ENCODE data around the gene PSMD13. TPM values are rescaled to one million over a fixed set of nuclear protein-coding genes. Genes with fewer than 3 reads are reported as not detected.
"Not testable (repeated sequence)": the region's sequence is repeated elsewhere in the genome, so short reads cannot be mapped to it uniquely, and the experiment has no call there.

Gene PSMD13
- total RNA-seq, 1 experiment from 2014 or later, result 179 TPM

DNA sequence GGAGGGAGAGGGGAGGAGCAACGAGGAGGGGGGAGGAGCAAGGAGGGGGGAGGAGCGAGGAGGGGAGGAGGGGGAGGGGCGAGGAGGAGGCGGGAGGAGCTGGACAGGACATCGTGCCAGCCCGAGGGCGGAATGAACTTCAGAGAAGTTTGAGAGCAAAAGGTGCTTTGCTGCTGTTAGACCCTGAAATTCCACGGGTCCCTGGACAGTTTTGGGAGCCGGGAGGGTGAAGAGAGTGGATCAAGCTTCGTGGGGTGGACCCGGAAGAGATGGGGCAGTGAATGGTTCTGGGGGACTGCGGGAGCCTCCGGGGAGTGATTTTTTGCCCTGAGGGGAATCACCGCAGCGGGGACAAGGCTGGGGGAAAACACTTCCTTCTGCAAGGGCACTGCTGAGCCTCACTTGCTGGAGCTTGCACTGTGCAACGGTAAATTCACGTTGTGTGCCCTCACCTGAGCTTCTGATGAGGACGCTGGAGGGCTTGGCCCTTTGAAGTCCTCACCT is 30.8 kb downstream of the PSMD13 start:
- H3K27ac ChIP-seq (ENCODE audit: low read depth, low read length), result peak overlapping the region; percentile 31; the same call in 1 of the 2 replicates
- H2AFZ ChIP-seq (ENCODE audit: low read depth, low read length, poor library complexity, severe bottlenecking), result peak overlapping the region; percentile 61
- POLR2A ChIA-PET, result no interaction called here
- ATAC-seq (peak; percentile 65), DNase-seq (ENCODE audit: low read depth, low spot score) (no peak)
- H4K20me1 ChIP-seq (ENCODE audit: insufficient read depth), result no peaks in the 10 kb centered on the region
- peak overlapping the region; percentile 25; the same call in 1 of the 2 replicates for H3K4me2 ChIP-seq (ENCODE audit: low read length)
- no peaks in the 10 kb centered on the region for H3K79me2 ChIP-seq (ENCODE audit: insufficient read depth, low read length)
- H3K9me3 ChIP-seq (ENCODE audit: control insufficient read depth in 1 of 2, insufficient read depth in 1 of 2, low read depth in 1 of 2, low read length in 2 of 2), result no peaks in the 10 kb centered on the region
- CTCF ChIA-PET, result interaction anchor here (1.1 kb wide), 1 partner anchor 17 kb away, joined by 3 read pairs; no protein-coding TSS in a partner anchor
- RAD21 ChIA-PET (ENCODE audit: low non-redundant PET in 1 of 2, low total read pairs in 2 of 2, uncharacterized antibody in 2 of 2, unreplicated experiment in 2 of 2), result interaction anchor here in 1 of 2 experiments (0.6 kb wide), 1 partner anchor 17 kb away, joined by 9 read pairs; no protein-coding TSS in a partner anchor
- BruUV-seq (replicated peaks), result no TSS peak
- H3K9ac ChIP-seq (ENCODE audit: low read length), result no peak overlapping the region
- TF ChIP-seq SIN3A (IDR thresholded peaks at IDR 0.05; ENCODE audit: low read depth) (no peak), CBX3 (IDR thresholded peaks at IDR 0.05; ENCODE audit: low read depth) (no peak), SP1 (IDR thresholded peaks at IDR 0.05; ENCODE audit: low read depth) (no peak)
- TF ChIP-seq, protein P1, sequence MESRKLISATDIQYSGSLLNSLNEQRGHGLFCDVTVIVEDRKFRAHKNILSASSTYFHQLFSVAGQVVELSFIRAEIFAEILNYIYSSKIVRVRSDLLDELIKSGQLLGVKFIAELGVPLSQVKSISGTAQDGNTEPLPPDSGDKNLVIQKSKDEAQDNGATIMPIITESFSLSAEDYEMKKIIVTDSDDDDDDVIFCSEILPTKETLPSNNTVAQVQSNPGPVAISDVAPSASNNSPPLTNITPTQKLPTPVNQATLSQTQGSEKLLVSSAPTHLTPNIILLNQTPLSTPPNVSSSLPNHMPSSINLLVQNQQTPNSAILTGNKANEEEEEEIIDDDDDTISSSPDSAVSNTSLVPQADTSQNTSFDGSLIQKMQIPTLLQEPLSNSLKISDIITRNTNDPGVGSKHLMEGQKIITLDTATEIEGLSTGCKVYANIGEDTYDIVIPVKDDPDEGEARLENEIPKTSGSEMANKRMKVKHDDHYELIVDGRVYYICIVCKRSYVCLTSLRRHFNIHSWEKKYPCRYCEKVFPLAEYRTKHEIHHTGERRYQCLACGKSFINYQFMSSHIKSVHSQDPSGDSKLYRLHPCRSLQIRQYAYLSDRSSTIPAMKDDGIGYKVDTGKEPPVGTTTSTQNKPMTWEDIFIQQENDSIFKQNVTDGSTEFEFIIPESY (IDR thresholded peaks at IDR 0.05; ENCODE audit: extremely low read depth, insufficient replicate concordance, low read length), result no peak
- no peaks in the 10 kb centered on the region for H3K9me2 ChIP-seq (ENCODE audit: insufficient read depth)
- peaks cover 8 to 12% of the 10 kb centered on the region in 2 experiments for H3K4me1 ChIP-seq (ENCODE audit: control insufficient read depth in 1 of 2, insufficient read depth in 2 of 2, low read length in 2 of 2)
- no peaks in the 10 kb centered on the region for H3K36me3 ChIP-seq (ENCODE audit: control insufficient read depth in 1 of 2, insufficient read depth in 2 of 2, low read length in 2 of 2)
- intact Hi-C loops (cut with micrococcal nuclease), result no loop called here
- H3K27me3 ChIP-seq (ENCODE audit: insufficient read depth, low read length), result no peaks in the 10 kb centered on the region
- no peak overlapping the region for H3K4me3 ChIP-seq (replicated peaks in 1 of 2; ENCODE audit: low read depth in 1 of 2, low read length in 2 of 2)

DNA sequence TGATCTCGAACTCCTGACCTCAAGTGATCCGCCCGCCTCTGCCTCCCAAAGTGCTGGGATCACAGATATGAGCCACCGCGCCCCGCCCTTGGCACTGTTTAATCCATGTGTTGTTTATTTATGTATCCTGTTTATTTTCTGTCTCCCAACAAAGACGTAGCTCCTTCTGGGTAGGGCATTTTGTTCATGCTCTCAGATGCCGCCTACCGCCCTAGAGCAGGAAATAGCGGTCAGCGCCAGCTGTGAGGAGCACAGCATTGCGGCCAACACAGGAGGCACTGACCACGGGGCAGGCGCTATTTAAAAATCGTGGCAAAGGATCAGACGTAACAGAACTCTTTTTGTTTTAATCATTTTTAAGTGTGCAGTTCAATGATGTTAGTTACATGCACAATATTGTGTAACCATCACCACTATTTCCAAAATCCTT is 32.0 kb downstream of the PSMD13 start:
- BruUV-seq (replicated peaks); H3K4me2 ChIP-seq (ENCODE audit: low read length); H3K9ac ChIP-seq (ENCODE audit: low read length); H3K27me3 ChIP-seq (ENCODE audit: insufficient read depth, low read length); CTCF ChIA-PET; H3K9me3 ChIP-seq (ENCODE audit: control insufficient read depth in 1 of 2, insufficient read depth in 1 of 2, low read depth in 1 of 2, low read length in 2 of 2); ATAC-seq; H3K36me3 ChIP-seq (ENCODE audit: control insufficient read depth in 1 of 2, insufficient read depth in 2 of 2, low read length in 2 of 2); H2AFZ ChIP-seq (ENCODE audit: low read depth, low read length, poor library complexity, severe bottlenecking); intact Hi-C loops (cut with micrococcal nuclease); POLR2A ChIA-PET; DNase-seq (ENCODE audit: low read depth, low spot score); H4K20me1 ChIP-seq (ENCODE audit: insufficient read depth); H3K27ac ChIP-seq (ENCODE audit: low read depth, low read length); RAD21 ChIA-PET (ENCODE audit: low non-redundant PET in 1 of 2, low total read pairs in 2 of 2, uncharacterized antibody in 2 of 2, unreplicated experiment in 2 of 2); H3K4me3 ChIP-seq (replicated peaks in 1 of 2; ENCODE audit: low read depth in 1 of 2, low read length in 2 of 2); H3K79me2 ChIP-seq (ENCODE audit: insufficient read depth, low read length); H3K9me2 ChIP-seq (ENCODE audit: insufficient read depth): not testable (repeated sequence)
- peaks cover 8 to 12% of the 10 kb centered on the region in 2 experiments for H3K4me1 ChIP-seq (ENCODE audit: control insufficient read depth in 1 of 2, insufficient read depth in 2 of 2, low read length in 2 of 2)

Measured in HCT116 (cell line).